IMR-90 (cell line): ENCODE results near the gene LRRC18. TPM values are rescaled to one million over a fixed set of nuclear protein-coding genes. Genes with fewer than 3 reads are reported as not detected.

Experiments
- ATAC-seq: fragments of 200-7000 bp; cut with Tn5 transposase; 2 replicates; pipeline ENCODE4 v1.9.1; 2020; ENCODE audit warnings: low read depth, mild to moderate bottlenecking, moderate library complexity
- BruUV-seq: library from RNA; stranded (reverse); fragments of 400-500 nt; replicated peaks from 2 replicates; lab custom pipeline; 2021; lab: Mats Ljungman, UMichigan
- CTCF ChIA-PET: fragments of 300-600 bp; formaldehyde crosslinking; extraction: SDS; loops from one replicate; lab custom pipeline; 2021; ENCODE audit warnings: antibody characterized with exemption; lab: Yijun Ruan, JAX
- POLR2A ChIA-PET: fragments of 300-600 bp; sonication (Branson Sonifier 250); formaldehyde crosslinking; loops from one replicate; lab custom pipeline; 2022; ENCODE audit warnings: antibody characterized with exemption; ENCODE audit not compliant: unreplicated experiment; lab: Charles Lee
- DNase-seq: peaks from one replicate; pipeline ENCODE4 v3.0.0; 2013
- H2AFZ ChIP-seq: replicated peaks from 2 replicates; pipeline ENCODE3; 2013; ENCODE audit warnings: low read length, mild to moderate bottlenecking; ENCODE audit not compliant: poor library complexity
- H2AK5ac ChIP-seq: 2 replicates; pipeline ENCODE4 v1.6.1; 2013; ENCODE audit warnings: low read depth, low read length, inconsistent platforms
- H2AK9ac ChIP-seq: replicated peaks from 2 replicates; pipeline ENCODE3; 2013; ENCODE audit warnings: mild to moderate bottlenecking, low read depth, low read length, moderate library complexity; ENCODE audit not compliant: poor library complexity
- H2BK120ac ChIP-seq: 2 replicates; pipeline ENCODE4 v1.6.1; 2013; ENCODE audit warnings: low read depth, low read length, inconsistent platforms
- H2BK15ac ChIP-seq: 3 replicates; pipeline ENCODE4 v1.6.1; 2013; ENCODE audit warnings: low read depth, low read length, inconsistent platforms
- H2BK20ac ChIP-seq: 2 replicates; pipeline ENCODE4 v1.6.1; 2013; ENCODE audit warnings: low read depth, mild to moderate bottlenecking, inconsistent platforms, low read length, moderate library complexity
- H2BK5ac ChIP-seq: 2 replicates; pipeline ENCODE4 v1.6.1; 2013; ENCODE audit warnings: mild to moderate bottlenecking, low read depth, low read length, inconsistent platforms; ENCODE audit not compliant: poor library complexity, severe bottlenecking
- H3K14ac ChIP-seq: replicated peaks from 2 replicates; pipeline ENCODE4 v1.6.1; 2013; ENCODE audit warnings: low read depth, low read length, inconsistent platforms
- H3K18ac ChIP-seq: 2 replicates; pipeline ENCODE4 v1.6.1; 2013; ENCODE audit warnings: low read depth, low read length, control low read depth
- H3K23ac ChIP-seq: 2 replicates; pipeline ENCODE4 v1.6.1; 2013; ENCODE audit warnings: low read depth, low read length, inconsistent platforms
- H3K27ac ChIP-seq: 2 replicates; pipeline ENCODE4 v1.5.1; 2013; ENCODE audit warnings: mild to moderate bottlenecking, control low read depth, low read length; ENCODE audit not compliant: insufficient read depth
- H3K27me3 ChIP-seq: 2 replicates; pipeline ENCODE4 v1.6.1; 2013; ENCODE audit warnings: low read length; ENCODE audit not compliant: control insufficient read depth, insufficient read depth
- H3K36me3 ChIP-seq: 2 replicates; pipeline ENCODE4 v1.6.1; 2013; ENCODE audit warnings: low read length, mixed read lengths; ENCODE audit not compliant: control insufficient read depth, insufficient read depth
- H3K4ac ChIP-seq: 2 replicates; pipeline ENCODE4 v1.6.1; 2013; ENCODE audit warnings: low read depth, low read length, inconsistent platforms
- H3K4me1 ChIP-seq: 2 replicates; pipeline ENCODE4 v1.6.1; 2013; ENCODE audit warnings: low read length, mixed read lengths; ENCODE audit not compliant: control insufficient read depth, insufficient read depth
- H3K4me2 ChIP-seq: 2 replicates; pipeline ENCODE4 v1.6.1; 2013; ENCODE audit warnings: low read depth, mild to moderate bottlenecking, control low read depth, low read length, moderate library complexity
- H3K4me3 ChIP-seq: 2 replicates; pipeline ENCODE4 v1.5.1; 2013; ENCODE audit warnings: low read depth, mild to moderate bottlenecking, control low read depth, low read length, moderate library complexity; ENCODE audit not compliant: insufficient read depth
- H3K56ac ChIP-seq: 2 replicates; pipeline ENCODE4 v1.6.1; 2013; ENCODE audit warnings: low read length, inconsistent platforms; ENCODE audit not compliant: insufficient read depth; ENCODE audit errors: extremely low read depth
- H3K79me1 ChIP-seq, 2 experiments: 2 replicates each; pipeline ENCODE4 v1.6.1; 2013; ENCODE audit warnings: low read length in 2 of 2, inconsistent platforms in 1 of 2, low read depth in 1 of 2
- H3K9ac ChIP-seq: 2 replicates; pipeline ENCODE4 v1.6.1; 2013; ENCODE audit warnings: low read depth, low read length, control low read depth
- H3K9me1 ChIP-seq: 2 replicates; pipeline ENCODE4 v1.6.1; 2013; ENCODE audit warnings: low read length, inconsistent platforms; ENCODE audit not compliant: insufficient read depth
- H3K9me3 ChIP-seq: 2 replicates; pipeline ENCODE4 v1.6.1; 2013; ENCODE audit warnings: low read length; ENCODE audit not compliant: control insufficient read depth, insufficient read depth
- H4K20me1 ChIP-seq: 2 replicates; pipeline ENCODE4 v1.6.1; 2013; ENCODE audit warnings: low read length, inconsistent platforms; ENCODE audit not compliant: insufficient read depth
- H4K5ac ChIP-seq: 2 replicates; pipeline ENCODE4 v1.6.1; 2013; ENCODE audit warnings: mild to moderate bottlenecking, low read depth, low read length, control low read depth
- H4K8ac ChIP-seq, 2 experiments: 2 replicates each; pipeline ENCODE4 v1.6.1; 2013; ENCODE audit warnings: low read depth in 2 of 2, low read length in 2 of 2, control low read depth in 1 of 2, inconsistent platforms in 1 of 2
- H4K91ac ChIP-seq: 2 replicates; pipeline ENCODE4 v1.6.1; 2013; ENCODE audit warnings: low read depth, low read length, inconsistent platforms; ENCODE audit not compliant: insufficient read depth
- BHLHE40 ChIP-seq: fragments of 150-350 bp; IDR thresholded peaks from 2 replicates; pipeline ENCODE4 v1.6.1; 2016; ENCODE audit warnings: mild to moderate bottlenecking, low read depth, low read length
- CEBPB ChIP-seq: IDR thresholded peaks from 2 replicates; pipeline ENCODE4 v1.6.1; 2012; ENCODE audit warnings: low read depth, low read length, improper control_type of control experiment
- CHD1 ChIP-seq: IDR thresholded peaks from 2 replicates; pipeline ENCODE4 v1.6.1; 2012; ENCODE audit warnings: low read depth, low read length, improper control_type of control experiment
- FOS ChIP-seq: fragments of 150-350 bp; IDR thresholded peaks from 2 replicates; pipeline ENCODE4 v1.6.1; 2016; ENCODE audit warnings: low read depth, low read length
- MAZ ChIP-seq: IDR thresholded peaks from 2 replicates; pipeline ENCODE4 v1.6.1; 2012; ENCODE audit warnings: low read depth, mild to moderate bottlenecking, low read length, improper control_type of control experiment, moderate library complexity, borderline replicate concordance
- MXI1 ChIP-seq: IDR thresholded peaks from 2 replicates; pipeline ENCODE4 v1.6.1; 2012; ENCODE audit warnings: low read depth, mild to moderate bottlenecking, low read length, moderate library complexity, borderline replicate concordance
- NFE2L2 ChIP-seq: fragments of 150-350 bp; IDR thresholded peaks from 2 replicates; pipeline ENCODE4 v1.6.1; 2016; ENCODE audit warnings: low read depth, mild to moderate bottlenecking, low read length
- RAD21 ChIP-seq: IDR thresholded peaks from 2 replicates; pipeline ENCODE4 v1.6.1; 2012; ENCODE audit warnings: low read length, improper control_type of control experiment
- RCOR1 ChIP-seq: IDR thresholded peaks from 2 replicates; pipeline ENCODE4 v1.6.1; 2012; ENCODE audit warnings: mild to moderate bottlenecking, low read length, improper control_type of control experiment; ENCODE audit not compliant: insufficient replicate concordance
- SMC3 ChIP-seq: fragments of 150-350 bp; IDR thresholded peaks from 2 replicates; pipeline ENCODE4 v1.6.1; 2016; ENCODE audit warnings: low read depth, mild to moderate bottlenecking, antibody characterized with exemption, low read length, moderate library complexity
- WGBS, 2 experiments: methylation state at CpG; one replicate each; pipeline versions ENCODE4 v1.1.5 to v1.1.7; 2013; ENCODE audit warnings: missing lambda C conversion rate in 2 of 2; ENCODE audit not compliant: insufficient read length in 1 of 2; ENCODE audit errors: extremely low coverage in 2 of 2; 5-methylcytosine and 5-hydroxymethylcytosine counted together
- dilution Hi-C: fragments of 300-500 bp; cut with HindIII; formaldehyde crosslinking; loops from one replicate; pipeline ENCODE4 v1.14.3; 2018; ENCODE audit warnings: low sequenced_read_pairs; ENCODE audit not compliant: unreplicated experiment
- in situ Hi-C: fragments of 300-500 bp; cut with MboI; formaldehyde crosslinking; loops from 3 replicates; pipeline ENCODE4 v1.14.3; 2019; ENCODE audit warnings: low sequenced_read_pairs, inconsistent platforms, mixed read lengths
- intact Hi-C: fragments of 100-400 bp; cut with micrococcal nuclease; formaldehyde crosslinking; loops from 2 replicates; pipeline ENCODE4 v1.10.0; 2022
- polyA plus RNA-seq, 3 experiments: library from polyadenylated mRNA; depleted of rRNA; stranded (reverse); fragments of >200 nt; gene quantifications; 2 replicates each; pipeline ENCODE4 v1.2.3, GENCODE V29; 2012; ENCODE audit warnings: low replicate concordance in 1 of 3
- total RNA-seq: library from RNA; depleted of rRNA; stranded (reverse); fragments of >200 nt; gene quantifications from 2 replicates; pipeline ENCODE4 v1.2.3, GENCODE V29; 2012
- TF ChIP-seq, protein P1 (sequence below): conservative IDR thresholded peaks from 2 replicates; pipeline ENCODE4 v1.5.1; 2012; ENCODE audit warnings: mild to moderate bottlenecking, low read depth, low read length, improper control_type of control experiment
- TF ChIP-seq, protein P2 (sequence below): fragments of 150-350 bp; IDR thresholded peaks from 2 replicates; pipeline ENCODE4 v1.6.1; 2016; ENCODE audit warnings: low read depth, mild to moderate bottlenecking, low read length, moderate library complexity, borderline replicate concordance
- TF ChIP-seq, protein P3 (sequence below): fragments of 150-350 bp; IDR thresholded peaks from 2 replicates; pipeline ENCODE4 v1.6.1; 2017; ENCODE audit warnings: mild to moderate bottlenecking, antibody characterized with exemption, low read length, low read depth

LRRC18 gene
- total and polyA plus RNA-seq, 2 of the 4 experiments (the other 2 are of a cell fraction): not detected

DNA sequence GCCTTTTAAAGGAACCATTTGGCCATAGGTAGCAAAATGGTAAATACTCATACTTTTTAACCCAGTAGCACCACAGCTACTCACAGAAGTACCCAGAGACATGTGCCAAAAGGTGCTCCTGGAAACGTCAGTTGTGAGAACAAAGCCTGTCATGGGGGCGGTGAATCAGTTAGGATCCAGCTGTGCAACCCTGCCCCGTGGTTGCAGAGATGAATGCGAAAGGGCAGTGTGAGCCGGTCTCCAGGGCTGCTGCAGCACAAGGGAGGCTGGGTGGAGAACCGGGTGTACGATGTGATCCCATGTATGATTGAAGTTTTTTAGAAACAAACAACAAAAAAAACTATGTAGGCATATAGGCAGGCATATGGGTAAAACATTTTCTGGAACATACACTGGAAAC, 1.3 kb upstream of the LRRC18 start:
- no peak overlapping the region for H2BK20ac ChIP-seq
- no peak overlapping the region for H3K14ac ChIP-seq
- no peak overlapping the region for H2BK15ac ChIP-seq
- no peaks in the 10 kb centered on the region for H3K9me3 ChIP-seq
- no peak overlapping the region for H3K27ac ChIP-seq
- no TSS peak for BruUV-seq
- H4K20me1 ChIP-seq: no peaks in the 10 kb centered on the region
- no peak overlapping the region for H4K91ac ChIP-seq
- no peaks in the 10 kb centered on the region for H3K4me1 ChIP-seq
- TF ChIP-seq CHD1 (no peak), RCOR1 (no peak), RAD21 (no peak), FOS (no peak), BHLHE40 (no peak), SMC3 (no peak), MXI1 (no peak), NFE2L2 (no peak), CEBPB (no peak), MAZ (no peak)
- TF ChIP-seq, protein P1, sequence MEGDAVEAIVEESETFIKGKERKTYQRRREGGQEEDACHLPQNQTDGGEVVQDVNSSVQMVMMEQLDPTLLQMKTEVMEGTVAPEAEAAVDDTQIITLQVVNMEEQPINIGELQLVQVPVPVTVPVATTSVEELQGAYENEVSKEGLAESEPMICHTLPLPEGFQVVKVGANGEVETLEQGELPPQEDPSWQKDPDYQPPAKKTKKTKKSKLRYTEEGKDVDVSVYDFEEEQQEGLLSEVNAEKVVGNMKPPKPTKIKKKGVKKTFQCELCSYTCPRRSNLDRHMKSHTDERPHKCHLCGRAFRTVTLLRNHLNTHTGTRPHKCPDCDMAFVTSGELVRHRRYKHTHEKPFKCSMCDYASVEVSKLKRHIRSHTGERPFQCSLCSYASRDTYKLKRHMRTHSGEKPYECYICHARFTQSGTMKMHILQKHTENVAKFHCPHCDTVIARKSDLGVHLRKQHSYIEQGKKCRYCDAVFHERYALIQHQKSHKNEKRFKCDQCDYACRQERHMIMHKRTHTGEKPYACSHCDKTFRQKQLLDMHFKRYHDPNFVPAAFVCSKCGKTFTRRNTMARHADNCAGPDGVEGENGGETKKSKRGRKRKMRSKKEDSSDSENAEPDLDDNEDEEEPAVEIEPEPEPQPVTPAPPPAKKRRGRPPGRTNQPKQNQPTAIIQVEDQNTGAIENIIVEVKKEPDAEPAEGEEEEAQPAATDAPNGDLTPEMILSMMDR: no peak
- TF ChIP-seq, protein P2, sequence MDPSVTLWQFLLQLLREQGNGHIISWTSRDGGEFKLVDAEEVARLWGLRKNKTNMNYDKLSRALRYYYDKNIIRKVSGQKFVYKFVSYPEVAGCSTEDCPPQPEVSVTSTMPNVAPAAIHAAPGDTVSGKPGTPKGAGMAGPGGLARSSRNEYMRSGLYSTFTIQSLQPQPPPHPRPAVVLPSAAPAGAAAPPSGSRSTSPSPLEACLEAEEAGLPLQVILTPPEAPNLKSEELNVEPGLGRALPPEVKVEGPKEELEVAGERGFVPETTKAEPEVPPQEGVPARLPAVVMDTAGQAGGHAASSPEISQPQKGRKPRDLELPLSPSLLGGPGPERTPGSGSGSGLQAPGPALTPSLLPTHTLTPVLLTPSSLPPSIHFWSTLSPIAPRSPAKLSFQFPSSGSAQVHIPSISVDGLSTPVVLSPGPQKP: no peak
- TF ChIP-seq, protein P3, sequence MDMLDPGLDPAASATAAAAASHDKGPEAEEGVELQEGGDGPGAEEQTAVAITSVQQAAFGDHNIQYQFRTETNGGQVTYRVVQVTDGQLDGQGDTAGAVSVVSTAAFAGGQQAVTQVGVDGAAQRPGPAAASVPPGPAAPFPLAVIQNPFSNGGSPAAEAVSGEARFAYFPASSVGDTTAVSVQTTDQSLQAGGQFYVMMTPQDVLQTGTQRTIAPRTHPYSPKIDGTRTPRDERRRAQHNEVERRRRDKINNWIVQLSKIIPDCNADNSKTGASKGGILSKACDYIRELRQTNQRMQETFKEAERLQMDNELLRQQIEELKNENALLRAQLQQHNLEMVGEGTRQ: no peak
- in situ Hi-C loops (no loop called here), dilution Hi-C loops (no loop called here), intact Hi-C loops (no loop called here)
- H3K18ac ChIP-seq: no peak overlapping the region
- no peak overlapping the region for H2AK9ac ChIP-seq
- H3K36me3 ChIP-seq: no peaks in the 10 kb centered on the region
- ChIA-PET CTCF (no interaction called here), POLR2A (no interaction called here)
- no peak overlapping the region for H2BK5ac ChIP-seq
- no peak overlapping the region for H3K9ac ChIP-seq
- H3K79me1 ChIP-seq: no peaks in the 10 kb centered on the region
- DNase-seq: no peak
- no peak overlapping the region for H2BK120ac ChIP-seq
- H3K9me1 ChIP-seq: no peaks in the 10 kb centered on the region
- H3K23ac ChIP-seq: no peak overlapping the region
- no peak overlapping the region for H3K56ac ChIP-seq
- no peak overlapping the region for H3K4me2 ChIP-seq
- no peak overlapping the region for H2AK5ac ChIP-seq
- H3K4ac ChIP-seq: no peak overlapping the region
- ATAC-seq: no peak
- no peak overlapping the region for H4K5ac ChIP-seq
- peaks cover 19% of the 10 kb centered on the region for H3K27me3 ChIP-seq
- no peak overlapping the region for H4K8ac ChIP-seq
- no peak overlapping the region for H3K4me3 ChIP-seq
- 60% methylated on average over 1 of the region's 7 CpGs; no CpG with 5 or more reads in 1 of the 2 experiments for WGBS, 2 experiments
- no peak overlapping the region for H2AFZ ChIP-seq
